Measurements from ENCODE around the gene CACNB4. TPM values are rescaled to one million over a fixed set of nuclear protein-coding genes. Genes with fewer than 3 reads are reported as not detected.

The CACNB4 gene
- total RNA-seq, 2 donors from 2014 or later, result 0.33 to 1.3 TPM

DNA sequence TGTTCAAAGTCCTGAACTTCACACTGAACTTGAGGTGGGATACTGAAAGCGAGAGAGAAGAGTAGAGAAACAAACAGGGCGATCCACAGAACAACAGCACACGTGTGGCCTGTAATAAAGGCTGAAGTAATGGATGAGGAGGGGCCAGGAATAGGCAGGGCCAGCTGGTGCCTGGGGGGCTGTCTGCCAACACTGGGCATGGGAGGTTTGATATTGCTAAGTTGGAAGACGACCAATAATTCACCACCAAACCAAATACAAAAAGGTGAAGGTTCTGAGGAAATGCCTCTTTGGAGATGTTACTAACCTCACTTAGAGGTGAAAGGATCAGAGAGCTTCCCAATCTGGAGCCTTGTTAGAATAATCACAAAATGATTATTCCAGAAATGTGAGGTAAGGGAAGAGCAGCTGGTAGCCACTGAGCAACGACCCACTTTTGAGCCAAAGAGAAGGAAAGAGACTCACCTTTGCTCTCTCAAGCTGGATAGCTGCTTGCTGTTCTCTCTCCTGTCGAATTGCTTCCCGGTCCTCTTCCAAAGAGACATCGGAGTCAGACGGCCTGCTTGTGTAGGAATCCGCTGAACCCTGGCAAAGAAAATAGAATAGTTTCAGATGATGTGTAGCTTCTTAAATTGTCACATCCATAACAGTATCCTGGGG is 215.9 kb downstream of the CACNB4 start:
- H3K36me3 ChIP-seq (replicated peaks in 1 of 2; ENCODE audit: insufficient read depth in 1 of 2, low read depth in 2 of 2), result no peaks in the 10 kb centered on the region
- ATAC-seq (no peak), DNase-seq (no peak)
- H3K27ac ChIP-seq, result no peak overlapping the region
- WGBS, 2 donors, result 86 to 89% methylated on average over 10 of the region's 10 CpGs
- no peaks in the 10 kb centered on the region for H3K9me3 ChIP-seq
- TF ChIP-seq, protein P1, sequence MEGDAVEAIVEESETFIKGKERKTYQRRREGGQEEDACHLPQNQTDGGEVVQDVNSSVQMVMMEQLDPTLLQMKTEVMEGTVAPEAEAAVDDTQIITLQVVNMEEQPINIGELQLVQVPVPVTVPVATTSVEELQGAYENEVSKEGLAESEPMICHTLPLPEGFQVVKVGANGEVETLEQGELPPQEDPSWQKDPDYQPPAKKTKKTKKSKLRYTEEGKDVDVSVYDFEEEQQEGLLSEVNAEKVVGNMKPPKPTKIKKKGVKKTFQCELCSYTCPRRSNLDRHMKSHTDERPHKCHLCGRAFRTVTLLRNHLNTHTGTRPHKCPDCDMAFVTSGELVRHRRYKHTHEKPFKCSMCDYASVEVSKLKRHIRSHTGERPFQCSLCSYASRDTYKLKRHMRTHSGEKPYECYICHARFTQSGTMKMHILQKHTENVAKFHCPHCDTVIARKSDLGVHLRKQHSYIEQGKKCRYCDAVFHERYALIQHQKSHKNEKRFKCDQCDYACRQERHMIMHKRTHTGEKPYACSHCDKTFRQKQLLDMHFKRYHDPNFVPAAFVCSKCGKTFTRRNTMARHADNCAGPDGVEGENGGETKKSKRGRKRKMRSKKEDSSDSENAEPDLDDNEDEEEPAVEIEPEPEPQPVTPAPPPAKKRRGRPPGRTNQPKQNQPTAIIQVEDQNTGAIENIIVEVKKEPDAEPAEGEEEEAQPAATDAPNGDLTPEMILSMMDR (IDR thresholded peaks at IDR 0.05), result no peak
- TF ChIP-seq POLR2A (IDR thresholded peaks at IDR 0.05), result no peak
- no peaks in the 10 kb centered on the region for H3K4me1 ChIP-seq
- H3K27me3 ChIP-seq, result no peaks in the 10 kb centered on the region
- intact Hi-C loops (cut with DNase I), result no loop called here
- no peak overlapping the region for H3K4me3 ChIP-seq

DNA sequence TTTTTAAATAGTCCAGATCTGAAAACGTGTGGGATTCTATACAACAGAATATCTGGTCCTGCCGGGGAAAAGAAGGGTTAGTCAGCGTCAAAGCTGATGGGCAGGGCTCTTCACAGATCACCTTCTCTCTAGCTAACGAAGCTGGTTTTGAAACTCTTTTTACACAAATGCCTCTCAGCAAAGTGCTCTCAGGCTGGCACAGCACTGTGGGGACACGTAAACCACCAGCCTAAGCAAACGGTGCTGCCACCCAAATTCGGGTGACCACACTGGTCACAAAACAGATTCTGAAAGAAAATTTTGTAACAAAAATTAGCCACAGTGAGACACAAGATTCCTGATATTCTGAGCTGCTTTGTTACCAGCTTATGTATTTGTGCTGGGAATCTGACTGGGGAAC is 217.5 kb downstream of the CACNB4 start:
- intact Hi-C loops (cut with DNase I), result no loop called here
- no peaks in the 10 kb centered on the region for H3K36me3 ChIP-seq (replicated peaks in 1 of 2; ENCODE audit: insufficient read depth in 1 of 2, low read depth in 2 of 2)
- ATAC-seq (no peak), DNase-seq (no peak)
- H3K27ac ChIP-seq, result no peak overlapping the region
- no peaks in the 10 kb centered on the region for H3K27me3 ChIP-seq
- no peak for TF ChIP-seq POLR2A (IDR thresholded peaks at IDR 0.05)
- TF ChIP-seq, protein P1 (IDR thresholded peaks at IDR 0.05), result no peak
- H3K9me3 ChIP-seq, result no peaks in the 10 kb centered on the region
- WGBS, 2 donors, result 67 to 82% methylated on average over 7 of the region's 7 CpGs
- no peak overlapping the region for H3K4me3 ChIP-seq
- H3K4me1 ChIP-seq, result no peaks in the 10 kb centered on the region

DNA sequence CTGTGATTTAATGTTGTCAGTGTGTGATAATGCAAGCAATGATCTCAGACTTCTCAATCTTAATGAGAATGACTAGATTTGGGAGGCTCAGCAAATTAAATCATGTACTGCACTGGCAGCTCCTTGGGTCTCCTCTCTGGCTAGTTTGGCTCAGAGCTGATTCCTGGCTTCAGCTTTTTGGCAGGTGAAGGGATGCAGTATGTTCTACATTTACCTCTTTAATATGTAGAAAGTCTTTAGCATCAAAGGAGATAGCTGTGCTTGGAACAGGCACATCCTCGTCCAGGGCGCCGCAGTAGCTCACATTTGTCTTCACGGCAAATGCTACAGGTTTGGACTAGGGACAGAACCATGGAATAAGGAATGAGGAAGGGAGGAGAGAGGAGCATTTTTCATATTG is 218.3 kb downstream of the CACNB4 start:
- TF ChIP-seq, protein P1 (IDR thresholded peaks at IDR 0.05), result no peak
- no peak for TF ChIP-seq POLR2A (IDR thresholded peaks at IDR 0.05)
- H3K36me3 ChIP-seq (replicated peaks in 1 of 2; ENCODE audit: insufficient read depth in 1 of 2, low read depth in 2 of 2), result no peaks in the 10 kb centered on the region
- no peaks in the 10 kb centered on the region for H3K27me3 ChIP-seq
- no peaks in the 10 kb centered on the region for H3K4me1 ChIP-seq
- WGBS, 2 donors, result 95 to 99% methylated on average over 4 of the region's 4 CpGs
- no peak overlapping the region for H3K4me3 ChIP-seq
- DNase-seq, result no peak
- ATAC-seq, result no peak
- intact Hi-C loops (cut with DNase I), result no loop called here
- no peak overlapping the region for H3K27ac ChIP-seq
- H3K9me3 ChIP-seq, result no peaks in the 10 kb centered on the region

DNA sequence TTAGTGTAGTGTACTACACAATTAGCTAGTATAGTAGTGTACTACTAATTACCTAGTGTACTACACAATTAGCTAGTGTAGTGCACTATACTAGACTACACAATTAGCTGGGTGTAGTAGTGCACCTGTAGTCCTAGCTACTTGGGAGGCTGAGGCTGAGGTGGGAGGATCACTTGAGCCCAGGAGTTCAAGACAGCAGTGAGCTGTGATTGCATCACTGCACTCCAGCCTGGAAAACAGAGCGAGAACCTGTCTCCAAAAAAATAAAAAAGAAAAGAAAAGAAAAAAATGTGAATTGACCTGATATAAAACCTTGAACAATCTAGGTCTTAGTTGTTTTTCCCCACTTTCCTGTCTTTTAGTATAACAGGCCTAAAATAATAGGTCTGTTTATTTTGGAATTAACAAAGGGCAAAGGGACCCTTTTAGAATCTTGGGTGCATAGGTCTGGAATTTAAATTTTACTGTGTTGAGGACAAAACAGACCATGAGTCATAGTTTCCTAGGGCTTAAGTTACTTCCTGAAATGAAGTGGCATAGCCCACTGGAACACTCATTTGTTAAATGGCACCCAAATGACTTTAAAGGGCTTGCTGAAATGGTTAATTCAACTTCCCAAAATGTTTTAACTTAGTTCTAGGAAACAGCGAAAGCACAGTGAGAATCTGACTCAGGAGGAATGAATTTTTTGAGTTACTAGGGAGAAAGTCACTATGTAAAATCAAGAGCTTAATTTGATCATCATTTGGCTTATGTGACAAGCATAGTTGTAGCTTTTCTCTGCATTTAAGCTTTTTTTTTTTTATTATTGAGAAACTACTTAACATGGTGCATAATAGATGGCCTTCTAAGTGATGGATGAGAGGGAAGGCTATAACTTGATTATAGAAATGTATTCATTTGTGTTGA is 219.9 kb downstream of the CACNB4 start:
- no peaks in the 10 kb centered on the region for H3K9me3 ChIP-seq
- H3K36me3 ChIP-seq (replicated peaks in 1 of 2; ENCODE audit: insufficient read depth in 1 of 2, low read depth in 2 of 2), result no peaks in the 10 kb centered on the region
- no peaks in the 10 kb centered on the region for H3K27me3 ChIP-seq
- no peak overlapping the region for H3K27ac ChIP-seq
- TF ChIP-seq, protein P1 (IDR thresholded peaks at IDR 0.05), result no peak
- TF ChIP-seq POLR2A (IDR thresholded peaks at IDR 0.05), result no peak
- H3K4me1 ChIP-seq, result no peaks in the 10 kb centered on the region
- DNase-seq, result no peak
- 86 to 93% methylated on average over 2 of the region's 2 CpGs for WGBS, 2 donors
- H3K4me3 ChIP-seq, result no peak overlapping the region
- no peak for ATAC-seq
- intact Hi-C loops (cut with DNase I), result no loop called here
